DMS 273 (cell line): ENCODE data around the gene HTRA1.

Source experiments
- DNase-seq: peaks from one replicate; lab custom pipeline; 2025; ENCODE audit not compliant: unreplicated experiment; lab: John Stamatoyannopoulos, UW

HTRA1 gene

GRCh38 chr10:122454603-122455080 is 6.7 kb upstream of the HTRA1 start, which contains the start of gene ARMS2:
Gene ARMS2 (plus strand): TSS chr10:122454653. CDS start chr10:122454728, 75 bp downstream.
- no peak for DNase-seq

GRCh38 chr10:122455376-122456079 is 5.8 kb upstream of the HTRA1 start:
- DNase-seq, result no peak

GRCh38 chr10:122457934-122458333 is 3.4 kb upstream of the HTRA1 start:
- DNase-seq, result no peak

GRCh38 chr10:122458693-122459092 is 2.7 kb upstream of the HTRA1 start:
- DNase-seq, result no peak

- peak; percentile 14 for DNase-seq
Measured at GRCh38 chr10:122459561-122460273, 1.6 kb upstream of the HTRA1 start.

GRCh38 chr10:122460891-122461293 is 461 bp upstream of the HTRA1 start:
- DNase-seq, result no peak

DNA sequence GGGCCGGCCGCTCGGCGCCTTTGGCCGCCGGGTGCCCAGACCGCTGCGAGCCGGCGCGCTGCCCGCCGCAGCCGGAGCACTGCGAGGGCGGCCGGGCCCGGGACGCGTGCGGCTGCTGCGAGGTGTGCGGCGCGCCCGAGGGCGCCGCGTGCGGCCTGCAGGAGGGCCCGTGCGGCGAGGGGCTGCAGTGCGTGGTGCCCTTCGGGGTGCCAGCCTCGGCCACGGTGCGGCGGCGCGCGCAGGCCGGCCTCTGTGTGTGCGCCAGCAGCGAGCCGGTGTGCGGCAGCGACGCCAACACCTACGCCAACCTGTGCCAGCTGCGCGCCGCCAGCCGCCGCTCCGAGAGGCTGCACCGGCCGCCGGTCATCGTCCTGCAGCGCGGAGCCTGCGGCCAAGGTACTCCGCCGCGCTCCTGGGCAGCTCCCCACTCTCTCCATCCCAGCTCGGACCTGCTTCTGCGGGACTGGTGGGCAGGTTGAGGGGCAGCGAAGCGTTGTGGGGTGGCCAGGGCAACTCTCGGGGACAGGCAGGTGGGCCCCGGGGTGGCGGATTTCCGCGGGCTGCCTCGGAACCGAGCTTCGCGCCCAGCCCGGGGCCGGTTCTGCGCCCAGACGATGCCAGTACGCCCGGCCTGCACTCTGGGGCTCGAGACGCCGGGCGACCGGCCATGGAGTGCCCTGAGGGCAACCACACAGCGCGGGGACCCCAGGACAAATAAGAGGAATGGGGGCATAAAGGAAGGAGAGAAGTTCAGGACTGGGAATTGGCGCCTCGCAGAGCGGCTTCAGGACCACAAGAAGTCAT is 578 bp downstream of the HTRA1 start:
- DNase-seq, result peak; percentile 68

DNA sequence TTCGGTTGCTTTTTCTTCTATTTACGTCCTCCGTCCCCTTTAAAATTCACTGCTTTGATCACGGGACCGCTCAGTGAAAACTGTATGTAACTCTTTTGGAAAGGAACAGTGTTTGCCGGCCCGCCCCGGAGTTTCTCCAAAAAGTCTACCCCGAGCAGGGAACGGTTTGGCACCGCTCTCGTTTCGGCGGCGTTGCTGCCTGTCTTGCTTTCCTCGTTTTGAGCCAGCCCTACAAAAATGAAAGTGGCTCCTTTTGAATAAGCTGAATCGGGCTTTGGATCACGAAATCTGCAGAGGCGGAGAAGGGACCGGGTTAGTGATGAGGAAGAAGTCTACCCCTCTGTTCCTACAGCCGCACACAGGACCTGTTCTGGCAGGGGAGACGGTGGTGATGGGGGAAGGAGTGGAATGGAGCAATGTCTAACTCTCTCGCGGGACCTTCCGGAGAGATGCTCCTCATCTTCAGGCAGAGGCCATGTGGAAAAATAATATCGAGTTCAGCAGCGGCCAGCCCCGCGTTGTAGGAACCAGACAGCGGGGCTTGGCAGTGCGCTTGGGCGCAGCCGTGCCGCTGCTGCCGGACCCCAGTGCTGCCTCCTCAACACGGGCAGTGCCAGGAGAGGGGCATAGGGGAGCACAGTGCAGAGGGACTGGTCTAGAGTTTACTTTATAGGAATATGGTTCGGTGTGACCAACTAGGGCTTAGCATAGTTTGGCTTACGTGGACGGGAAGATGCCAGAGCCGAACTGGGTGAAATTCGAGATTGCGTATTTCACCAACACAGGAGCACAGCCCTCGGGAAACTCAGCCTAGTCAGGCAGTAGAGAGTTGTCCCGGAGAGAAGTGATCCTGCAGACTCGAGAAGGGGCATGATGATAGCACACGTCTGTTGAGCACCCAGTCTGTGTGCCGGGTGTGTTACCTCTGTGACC is 1.4 kb downstream of the HTRA1 start:
- DNase-seq, result peak; percentile 65

DNA sequence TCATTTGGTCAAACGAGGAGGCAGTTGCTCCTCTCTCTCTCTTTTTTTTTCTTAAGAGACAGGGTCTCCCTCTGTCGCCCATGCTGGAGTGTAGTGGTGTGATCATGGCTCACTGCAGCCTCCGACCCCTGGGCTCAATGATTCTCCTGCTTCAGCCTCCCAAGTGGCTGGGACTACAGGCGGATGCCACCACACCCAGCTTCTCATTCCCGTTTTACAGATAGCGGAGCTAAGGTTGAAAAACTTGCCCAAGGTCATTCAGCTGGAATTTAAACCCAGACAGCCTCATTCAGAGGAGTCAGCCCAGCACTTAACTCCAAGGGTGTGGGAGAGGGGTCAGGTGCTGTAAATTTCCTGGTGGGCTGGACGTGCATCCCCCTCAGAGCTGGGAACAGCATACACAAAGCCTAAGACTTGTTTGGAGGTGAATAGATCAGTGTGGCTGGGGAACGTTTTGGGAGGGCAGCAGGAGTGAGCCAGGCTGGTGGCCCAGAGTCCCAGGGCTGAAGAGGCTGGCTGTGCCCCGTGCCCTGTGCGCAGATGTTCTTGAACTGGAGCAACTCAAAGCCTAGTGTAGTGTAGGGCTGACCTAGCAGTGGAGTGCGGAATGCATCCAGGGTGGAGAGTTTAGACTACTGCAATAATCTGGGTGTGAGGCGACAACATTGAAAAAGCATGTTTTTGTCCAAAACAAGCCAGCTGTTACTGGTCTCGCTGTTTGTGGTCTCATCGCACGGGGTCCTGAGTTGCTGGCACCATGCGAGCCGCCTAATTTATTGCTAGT is 2.3 kb downstream of the HTRA1 start:
- no peak for DNase-seq

DNA sequence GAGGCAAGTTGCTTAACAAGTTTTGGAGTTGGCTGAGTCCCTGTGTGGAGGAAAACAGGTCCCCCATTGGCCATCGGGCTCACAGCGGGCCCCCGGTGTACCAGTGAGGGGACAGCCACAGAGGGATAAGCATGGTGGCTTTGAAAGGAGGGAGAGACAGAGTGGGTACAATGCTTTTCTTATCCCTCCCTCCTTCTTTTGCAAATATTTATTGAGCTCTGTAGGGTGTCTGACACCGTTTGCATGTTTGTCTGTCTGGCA is 2.8 kb downstream of the HTRA1 start:
- DNase-seq, result no peak

GRCh38 chr10:122464586-122464985 is 3.2 kb downstream of the HTRA1 start:
- DNase-seq, result peak; percentile 3

- DNase-seq, result peak; percentile 41
Measured at GRCh38 chr10:122465401-122466040, 4.2 kb downstream of the HTRA1 start.

GRCh38 chr10:122466951-122467381 is 5.6 kb downstream of the HTRA1 start:
- no peak for DNase-seq

GRCh38 chr10:122467701-122468100 is 6.3 kb downstream of the HTRA1 start:
- DNase-seq, result no peak

- no peak for DNase-seq
Measured at GRCh38 chr10:122468307-122468925, 7.1 kb downstream of the HTRA1 start.

DNA sequence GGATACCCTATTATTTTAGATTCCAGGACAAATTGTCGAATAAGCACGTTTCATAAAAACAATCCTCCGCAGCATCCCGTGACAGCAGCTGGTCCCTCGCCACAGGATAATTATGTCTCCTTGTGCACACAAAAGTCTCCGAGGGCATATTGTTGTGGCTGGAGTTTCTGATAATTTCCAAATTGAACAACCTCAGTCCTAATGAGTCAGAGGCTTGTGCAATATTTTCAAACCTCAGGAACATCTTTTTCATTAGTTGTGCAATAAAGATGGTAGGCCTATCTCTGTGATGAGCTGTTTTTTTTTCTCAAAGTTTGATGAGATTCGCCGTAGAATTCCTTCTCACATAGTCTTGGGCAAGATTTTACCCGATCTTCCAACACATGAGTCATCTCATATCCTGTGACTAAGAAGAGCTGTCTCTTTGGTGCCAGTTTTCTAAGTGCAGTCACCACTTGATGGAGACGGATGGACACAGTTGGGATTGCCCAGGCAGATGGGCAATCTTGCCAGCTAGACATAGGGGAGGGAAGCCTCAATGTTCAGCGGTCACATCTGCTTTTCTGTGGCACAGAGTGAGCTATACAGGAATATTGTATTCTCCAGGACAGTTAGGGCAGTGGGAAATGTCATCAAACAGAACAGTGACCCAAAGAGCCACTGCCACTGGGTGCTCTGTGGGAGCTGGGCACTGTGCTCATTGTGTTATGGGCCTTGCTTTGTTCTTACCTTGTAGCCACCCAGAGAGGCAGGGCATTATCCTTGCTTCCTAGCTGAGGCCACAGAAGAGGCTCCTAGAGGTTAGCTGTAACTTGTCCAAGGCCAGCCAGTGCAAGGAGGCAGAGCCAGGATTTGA is 7.8 kb downstream of the HTRA1 start:
- peak; percentile 26 for DNase-seq

GRCh38 chr10:122469848-122470247 is 8.5 kb downstream of the HTRA1 start:
- no peak for DNase-seq

DNA sequence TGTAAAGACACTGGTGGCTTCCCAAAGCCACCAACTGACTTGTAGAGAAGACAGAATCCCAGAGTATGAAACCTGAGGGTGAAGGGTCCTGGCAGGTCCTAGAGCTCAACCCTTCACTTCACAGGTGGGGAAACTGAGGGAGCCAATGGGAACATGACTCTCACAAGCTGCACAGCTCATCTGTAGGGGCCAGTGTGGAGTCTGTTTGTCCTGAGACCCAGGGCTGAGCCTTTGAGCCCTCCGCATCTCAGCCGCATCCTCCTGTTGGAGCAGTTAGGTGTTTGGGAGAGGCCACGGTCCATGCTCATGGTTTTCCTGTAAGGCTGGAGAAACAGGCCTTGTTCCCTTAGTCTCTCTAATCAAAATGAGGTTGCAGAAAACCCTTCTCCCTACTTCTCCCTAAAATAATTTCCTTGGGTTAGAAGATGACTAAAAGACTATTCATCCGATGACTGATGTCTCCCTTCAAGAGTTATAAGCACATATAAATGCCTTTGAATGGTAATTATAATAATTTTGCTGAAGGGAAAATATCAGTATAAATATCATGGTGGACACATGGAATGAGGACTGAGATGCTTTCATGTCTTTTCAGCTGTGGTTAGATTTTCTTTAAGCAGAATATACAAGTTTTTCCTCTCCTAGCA is 10.3 kb downstream of the HTRA1 start:
- no peak for DNase-seq
